Uterus (tissue), 2 donors: Measurements from ENCODE around the gene FAIM.

Experiments used
- POLR2A ChIP-seq, 2 donors: fragments of 450-650 bp; IDR thresholded peaks; one replicate each; pipeline ENCODE4 v1.6.1; 2016; ENCODE audit warnings: antibody characterized with exemption in 2 of 2, mild to moderate bottlenecking in 1 of 2, moderate library complexity in 1 of 2
- TF ChIP-seq, protein P1 (sequence below), 4 experiments: fragments of 200-600 bp in 2 of 4; fragments of 450-650 bp in 2 of 4; sonication (generic) in 2 of 4; IDR thresholded peaks; one replicate each; pipeline ENCODE4 v1.5.1; 2016 to 2019; ENCODE audit warnings: antibody characterized with exemption in 4 of 4, mild to moderate bottlenecking in 2 of 4, moderate library complexity in 1 of 4

DNA sequence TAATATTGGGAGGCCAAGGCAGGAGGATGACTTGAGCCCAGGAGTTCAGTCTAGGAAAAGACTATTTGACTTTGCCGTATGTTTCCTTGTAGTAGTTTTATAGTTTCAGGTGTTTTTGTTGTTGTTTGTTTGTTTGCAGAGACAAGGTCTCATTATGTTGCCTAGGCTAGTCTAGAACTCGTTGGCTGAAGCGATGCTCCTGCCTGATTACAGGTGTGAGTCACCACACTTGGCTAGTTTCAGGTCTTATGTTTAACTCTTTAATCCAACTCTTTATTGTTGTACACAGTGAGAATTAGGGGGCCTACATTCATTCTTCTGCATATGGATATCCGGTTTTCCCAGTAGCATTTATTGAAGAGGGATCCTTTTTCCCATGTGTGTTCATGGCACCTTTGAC, 32.0 kb downstream of the FAIM start:
- TF ChIP-seq, protein P1, sequence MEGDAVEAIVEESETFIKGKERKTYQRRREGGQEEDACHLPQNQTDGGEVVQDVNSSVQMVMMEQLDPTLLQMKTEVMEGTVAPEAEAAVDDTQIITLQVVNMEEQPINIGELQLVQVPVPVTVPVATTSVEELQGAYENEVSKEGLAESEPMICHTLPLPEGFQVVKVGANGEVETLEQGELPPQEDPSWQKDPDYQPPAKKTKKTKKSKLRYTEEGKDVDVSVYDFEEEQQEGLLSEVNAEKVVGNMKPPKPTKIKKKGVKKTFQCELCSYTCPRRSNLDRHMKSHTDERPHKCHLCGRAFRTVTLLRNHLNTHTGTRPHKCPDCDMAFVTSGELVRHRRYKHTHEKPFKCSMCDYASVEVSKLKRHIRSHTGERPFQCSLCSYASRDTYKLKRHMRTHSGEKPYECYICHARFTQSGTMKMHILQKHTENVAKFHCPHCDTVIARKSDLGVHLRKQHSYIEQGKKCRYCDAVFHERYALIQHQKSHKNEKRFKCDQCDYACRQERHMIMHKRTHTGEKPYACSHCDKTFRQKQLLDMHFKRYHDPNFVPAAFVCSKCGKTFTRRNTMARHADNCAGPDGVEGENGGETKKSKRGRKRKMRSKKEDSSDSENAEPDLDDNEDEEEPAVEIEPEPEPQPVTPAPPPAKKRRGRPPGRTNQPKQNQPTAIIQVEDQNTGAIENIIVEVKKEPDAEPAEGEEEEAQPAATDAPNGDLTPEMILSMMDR (IDR thresholded peaks at IDR 0.05), result no peak
- TF ChIP-seq POLR2A (IDR thresholded peaks at IDR 0.05), result no peak
